Prostate gland (tissue), 2 donors: Measurements from ENCODE around the gene KLF9. TPM values are rescaled to one million over a fixed set of nuclear protein-coding genes. Genes with fewer than 3 reads are reported as not detected.
A peak's percentile ranks its signal among the peaks of the same experiment; 100 is the strongest.
"Not testable (repeated sequence)": the region's sequence is repeated elsewhere in the genome, so short reads cannot be mapped to it uniquely, and the experiment has no call there.

Experiments
- DNase-seq: peaks from one replicate; pipeline ENCODE4 v3.0.0-alpha.2; 2019; ENCODE audit warnings: low spot score
- H3K27ac ChIP-seq, 2 donors: fragments of 200-600 bp; sonication (generic); 2 replicates each; pipeline ENCODE4 v1.5.1; 2017 to 2019
- H3K27me3 ChIP-seq: fragments of 200-600 bp; sonication (generic); replicated peaks from 2 replicates; pipeline ENCODE4 v1.5.1; 2019; ENCODE audit not compliant: insufficient read depth
- H3K36me3 ChIP-seq, 2 donors: fragments of 200-600 bp; sonication (generic); 1 replicate in 1 of 2; 2 replicates in 1 of 2; pipeline versions ENCODE4 v1.5.1 to v1.8.1; 2017 to 2019
- H3K4me1 ChIP-seq: fragments of 200-600 bp; sonication (generic); replicated peaks from 2 replicates; pipeline ENCODE4 v1.5.1; 2019
- H3K4me3 ChIP-seq, 2 donors: fragments of 200-600 bp; sonication (generic); 2 replicates each; pipeline ENCODE4 v1.5.1; 2017 to 2019
- H3K9me3 ChIP-seq: fragments of 200-600 bp; sonication (generic); 2 replicates; pipeline ENCODE4 v1.5.1; 2017
- POLR2A ChIP-seq: fragments of 450-650 bp; IDR thresholded peaks from one replicate; pipeline ENCODE4 v1.6.1; 2016; ENCODE audit warnings: antibody characterized with exemption, mild to moderate bottlenecking
- POLR2AphosphoS5 ChIP-seq: sonication (generic); formaldehyde crosslinking; IDR thresholded peaks from one replicate; pipeline ENCODE4 v1.6.1; 2017; ENCODE audit warnings: antibody characterized with exemption
- WGBS: methylation state at CpG from one replicate; pipeline ENCODE4 v1.1.5; 2018; 5-methylcytosine and 5-hydroxymethylcytosine counted together
- intact Hi-C: fragments of 100-400 bp; cut with DNase I; formaldehyde crosslinking; loops from one replicate; pipeline ENCODE4 v1.14.2; 2022
- total RNA-seq, 2 donors: library from RNA; depleted of rRNA; stranded (reverse); fragments of >200 nt; gene quantifications; one replicate each; pipeline ENCODE4 v1.1.0, GENCODE V29; 2016
- TF ChIP-seq, protein P1 (sequence below), 4 experiments: fragments of 200-600 bp in 2 of 4; fragments of 450-650 bp in 2 of 4; sonication (generic) in 2 of 4; IDR thresholded peaks; 1 replicate in 3 of 4; 2 replicates in 1 of 4; pipeline ENCODE4 v1.5.1; 2016 to 2019; ENCODE audit warnings: antibody characterized with exemption in 4 of 4, mild to moderate bottlenecking in 2 of 4, moderate library complexity in 2 of 4

The KLF9 gene
- total RNA-seq, 2 donors from 2014 or later: 82.9 to 129 TPM

GRCh38 chr9:70404261-70404660, 10.2 kb downstream of the KLF9 start:
- no peak for DNase-seq
- Histone ChIP-seq H3K36me3 (no peaks in the 10 kb centered on the region), H3K27me3 (no peaks in the 10 kb centered on the region), H3K4me1 (peaks cover 18% of the 10 kb centered on the region), H3K27ac (peak overlapping the region in 1 of 2 donors; percentile 20), H3K4me3 (no peak overlapping the region), H3K9me3 (no peaks in the 10 kb centered on the region)
- TF ChIP-seq, protein P1, sequence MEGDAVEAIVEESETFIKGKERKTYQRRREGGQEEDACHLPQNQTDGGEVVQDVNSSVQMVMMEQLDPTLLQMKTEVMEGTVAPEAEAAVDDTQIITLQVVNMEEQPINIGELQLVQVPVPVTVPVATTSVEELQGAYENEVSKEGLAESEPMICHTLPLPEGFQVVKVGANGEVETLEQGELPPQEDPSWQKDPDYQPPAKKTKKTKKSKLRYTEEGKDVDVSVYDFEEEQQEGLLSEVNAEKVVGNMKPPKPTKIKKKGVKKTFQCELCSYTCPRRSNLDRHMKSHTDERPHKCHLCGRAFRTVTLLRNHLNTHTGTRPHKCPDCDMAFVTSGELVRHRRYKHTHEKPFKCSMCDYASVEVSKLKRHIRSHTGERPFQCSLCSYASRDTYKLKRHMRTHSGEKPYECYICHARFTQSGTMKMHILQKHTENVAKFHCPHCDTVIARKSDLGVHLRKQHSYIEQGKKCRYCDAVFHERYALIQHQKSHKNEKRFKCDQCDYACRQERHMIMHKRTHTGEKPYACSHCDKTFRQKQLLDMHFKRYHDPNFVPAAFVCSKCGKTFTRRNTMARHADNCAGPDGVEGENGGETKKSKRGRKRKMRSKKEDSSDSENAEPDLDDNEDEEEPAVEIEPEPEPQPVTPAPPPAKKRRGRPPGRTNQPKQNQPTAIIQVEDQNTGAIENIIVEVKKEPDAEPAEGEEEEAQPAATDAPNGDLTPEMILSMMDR (IDR thresholded peaks at IDR 0.05): no peak
- TF ChIP-seq POLR2A (no peak), POLR2AphosphoS5 (no peak)
- intact Hi-C loops: no loop called here
- 89% methylated on average over 2 of the region's 2 CpGs for WGBS

DNA sequence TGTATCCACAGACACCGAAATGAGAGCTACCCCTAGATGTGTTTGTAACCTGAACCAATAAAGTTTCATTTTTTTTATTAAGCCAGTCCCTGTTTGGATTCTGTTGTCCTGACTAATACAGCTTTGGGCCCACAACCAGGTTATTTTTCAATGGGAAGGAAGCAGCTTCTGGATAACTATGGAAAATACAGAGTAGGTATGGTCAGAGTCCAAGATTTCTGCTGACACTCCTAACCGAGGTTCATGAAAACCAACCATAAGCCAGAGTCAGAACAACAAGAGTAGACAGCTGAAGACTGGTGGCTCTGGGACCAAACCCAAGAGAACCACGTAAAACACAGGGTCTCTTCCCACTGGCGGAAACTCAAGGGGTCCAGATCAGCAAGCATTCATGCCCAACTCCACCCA, 10.8 kb downstream of the KLF9 start:
- Histone ChIP-seq H3K36me3 (no peaks in the 10 kb centered on the region), H3K4me1 (peaks cover 18% of the 10 kb centered on the region), H3K27me3 (no peaks in the 10 kb centered on the region), H3K4me3 (no peak overlapping the region), H3K27ac (peak overlapping the region; percentile 11 to 20), H3K9me3 (no peaks in the 10 kb centered on the region)
- intact Hi-C loops: no loop called here
- DNase-seq: no peak
- 57% methylated on average over 4 of the region's 4 CpGs for WGBS
- TF ChIP-seq POLR2AphosphoS5 (no peak), POLR2A (no peak)
- TF ChIP-seq, protein P1 (IDR thresholded peaks at IDR 0.05): no peak

- TF ChIP-seq, protein P1 (IDR thresholded peaks at IDR 0.05): no peak
- TF ChIP-seq POLR2AphosphoS5: no peak
- no peak for TF ChIP-seq POLR2A
- peaks cover 18% of the 10 kb centered on the region for H3K4me1 ChIP-seq
- peak overlapping the region in 1 of 2 donors; percentile 11 for H3K27ac ChIP-seq
- no peaks in the 10 kb centered on the region for H3K27me3 ChIP-seq
- no peak for DNase-seq
- intact Hi-C loops: no loop called here
- no peaks in the 10 kb centered on the region for H3K9me3 ChIP-seq
- H3K36me3 ChIP-seq: no peaks in the 10 kb centered on the region
- WGBS: 81% methylated on average over 2 of the region's 2 CpGs
- H3K4me3 ChIP-seq: no peak overlapping the region
Observed at GRCh38 chr9:70403166-70403565, 11.3 kb downstream of the KLF9 start.

GRCh38 chr9:70402213-70402612, 12.2 kb downstream of the KLF9 start:
- intact Hi-C loops: no loop called here
- no peak overlapping the region for H3K4me3 ChIP-seq
- WGBS: 29% methylated on average over 1 of the region's 1 CpG
- no peaks in the 10 kb centered on the region for H3K9me3 ChIP-seq
- no peaks in the 10 kb centered on the region for H3K27me3 ChIP-seq
- H3K27ac ChIP-seq: peak overlapping the region in 1 of 2 donors; percentile 22
- TF ChIP-seq, protein P1 (IDR thresholded peaks at IDR 0.05): no peak
- TF ChIP-seq POLR2AphosphoS5: no peak
- TF ChIP-seq POLR2A: no peak
- H3K4me1 ChIP-seq: peaks cover 22% of the 10 kb centered on the region
- no peak for DNase-seq
- H3K36me3 ChIP-seq: no peaks in the 10 kb centered on the region

DNA sequence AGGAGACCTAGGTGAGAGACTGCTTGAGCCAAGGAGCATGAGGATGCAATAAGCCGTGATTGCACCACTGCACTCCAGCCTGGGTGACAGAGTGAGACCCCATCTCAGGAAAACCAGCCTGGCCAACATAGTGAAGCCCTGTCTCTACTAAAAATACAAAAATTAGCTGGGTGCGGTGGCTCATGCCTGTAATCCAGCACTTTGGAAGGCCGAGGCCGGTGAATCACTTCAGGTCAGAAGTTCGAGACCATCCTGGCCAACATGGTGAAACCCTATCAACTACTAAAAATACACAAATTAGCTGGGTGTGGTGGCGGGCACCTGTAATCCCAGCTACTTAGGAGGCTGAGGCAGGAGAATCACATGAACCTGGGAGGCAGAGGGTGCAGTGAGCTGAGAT, 13.2 kb downstream of the KLF9 start:
- H3K27ac ChIP-seq, H3K4me3 ChIP-seq, H3K36me3 ChIP-seq, intact Hi-C loops, H3K9me3 ChIP-seq, H3K27me3 ChIP-seq, DNase-seq: not testable (repeated sequence)
- WGBS: 95% methylated on average over 6 of the region's 6 CpGs
- H3K4me1 ChIP-seq: peaks cover 19% of the 10 kb centered on the region
